ENCODE data around the gene TSPYL6. TPM values are rescaled to one million over a fixed set of nuclear protein-coding genes. Genes with fewer than 3 reads are reported as not detected.

The TSPYL6 gene
- total and polyA plus RNA-seq, 2 experiments from 2014 or later: not detected

DNA sequence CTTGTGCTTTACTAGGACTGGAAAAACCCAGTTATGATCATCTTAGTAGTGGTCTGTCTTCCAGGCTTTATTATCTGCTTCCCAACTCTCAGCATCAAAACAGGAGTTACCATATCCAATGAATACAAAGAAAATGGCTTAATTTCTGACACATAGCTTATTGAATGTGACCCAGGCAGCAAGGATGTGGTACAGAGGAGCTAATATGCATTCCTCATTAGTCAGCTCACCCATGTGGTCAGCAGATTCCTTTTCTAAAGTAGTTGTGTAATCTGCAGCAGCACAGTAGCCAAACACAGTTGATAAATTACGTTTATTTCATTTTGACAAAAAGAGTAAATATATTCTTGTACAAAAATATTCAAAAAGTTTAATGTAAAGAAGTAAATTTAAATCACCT lies 43.6 kb downstream of the TSPYL6 start:
- H3K9me2 ChIP-seq (ENCODE audit: insufficient read depth): no peaks in the 10 kb centered on the region; the same call in 1 of the 2 replicates
- no peak for DNase-seq (ENCODE audit: low spot score)
- no peak overlapping the region for H3K4me2 ChIP-seq
- H3K27me3 ChIP-seq (ENCODE audit: insufficient read depth): no peaks in the 10 kb centered on the region
- no peaks in the 10 kb centered on the region for H3K27me3 Mint-ChIP-seq (ENCODE audit: insufficient read depth, low read depth, poor library complexity)
- H3K79me2 ChIP-seq (replicated peaks; ENCODE audit: insufficient read depth): no peaks in the 10 kb centered on the region
- H3F3A ChIP-seq (replicated peaks; ENCODE audit: low read depth): no peaks in the 10 kb centered on the region
- no peak for ATAC-seq
- no peaks in the 10 kb centered on the region for H3K4me1 ChIP-seq (ENCODE audit: insufficient read depth)
- H3K4me1 Mint-ChIP-seq: no peaks in the 10 kb centered on the region
- no peak overlapping the region for H3K27ac Mint-ChIP-seq
- H3K36me3 ChIP-seq (ENCODE audit: insufficient read depth): no peaks in the 10 kb centered on the region
- peaks cover 17% of the 10 kb centered on the region; the same call in 2 of the 3 replicates for H3K9me3 Mint-ChIP-seq
- no peak overlapping the region for H2AFZ ChIP-seq
- no peaks in the 10 kb centered on the region for H4K20me1 ChIP-seq (replicated peaks; ENCODE audit: insufficient read depth)
- H3K27ac ChIP-seq (ENCODE audit: low read depth): no peak overlapping the region
- no peak overlapping the region for H3K4me3 Mint-ChIP-seq
- TF ChIP-seq POLR2AphosphoS5 (IDR thresholded peaks at IDR 0.05; ENCODE audit: low read depth): no peak
- H3K4me3 ChIP-seq: no peak overlapping the region
- no peaks in the 10 kb centered on the region for H3K36me3 Mint-ChIP-seq (ENCODE audit: low read depth)

DNA sequence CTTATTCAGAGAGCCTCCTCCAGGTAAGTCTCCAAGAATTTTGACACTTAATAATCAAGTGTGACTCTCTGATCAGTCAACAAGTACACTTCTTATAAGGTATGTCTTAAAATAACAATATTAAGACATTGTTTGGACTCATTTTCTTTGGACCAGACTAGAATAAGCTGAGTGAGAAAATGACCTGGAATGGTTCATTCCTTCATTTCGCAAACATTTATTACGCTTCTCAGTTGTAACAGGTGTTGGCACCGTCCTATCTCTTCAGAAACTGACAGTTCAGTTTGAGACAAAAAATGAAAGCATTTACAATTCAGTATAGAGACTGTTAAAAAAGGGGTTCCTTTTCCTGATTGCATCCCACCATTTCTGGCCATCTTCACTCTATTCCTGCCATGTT lies 46.6 kb downstream of the TSPYL6 start:
- Histone ChIP-seq H3K4me1 (ENCODE audit: insufficient read depth) (no peaks in the 10 kb centered on the region), H3K4me3 (no peak overlapping the region), H3F3A (replicated peaks; ENCODE audit: low read depth) (no peaks in the 10 kb centered on the region), H3K79me2 (replicated peaks; ENCODE audit: insufficient read depth) (no peaks in the 10 kb centered on the region), H3K4me2 (no peak overlapping the region), H3K27me3 (ENCODE audit: insufficient read depth) (no peaks in the 10 kb centered on the region), H3K27ac (ENCODE audit: low read depth) (no peak overlapping the region), H2AFZ (no peak overlapping the region), H3K36me3 (ENCODE audit: insufficient read depth) (no peaks in the 10 kb centered on the region), H4K20me1 (replicated peaks; ENCODE audit: insufficient read depth) (no peaks in the 10 kb centered on the region), H3K9me2 (ENCODE audit: insufficient read depth) (no peaks in the 10 kb centered on the region; the same call in 1 of the 2 replicates)
- ATAC-seq (no peak), DNase-seq (ENCODE audit: low spot score) (no peak)
- H3K27ac Mint-ChIP-seq: no peak overlapping the region
- H3K4me3 Mint-ChIP-seq: no peak overlapping the region
- no peaks in the 10 kb centered on the region for H3K4me1 Mint-ChIP-seq
- H3K27me3 Mint-ChIP-seq (ENCODE audit: insufficient read depth, low read depth, poor library complexity): no peaks in the 10 kb centered on the region
- no peaks in the 10 kb centered on the region for H3K36me3 Mint-ChIP-seq (ENCODE audit: low read depth)
- peaks cover 8% of the 10 kb centered on the region; the same call in 2 of the 3 replicates for H3K9me3 Mint-ChIP-seq
- TF ChIP-seq JUNB (IDR thresholded peaks at IDR 0.05; ENCODE audit: unreplicated experiment) (no peak), ZNF331 (CRISPR knock-in tag; IDR thresholded peaks at IDR 0.05; ENCODE audit: low read depth) (no peak), POLR2AphosphoS5 (IDR thresholded peaks at IDR 0.05; ENCODE audit: low read depth) (no peak), EZH2 (IDR thresholded peaks at IDR 0.05; ENCODE audit: low read depth, unreplicated experiment) (no peak), EZH2phosphoT487 (IDR thresholded peaks at IDR 0.05; ENCODE audit: unreplicated experiment) (no peak), ZNF114 (CRISPR knock-in tag; IDR thresholded peaks at IDR 0.05) (no peak), CREB1 (CRISPR knock-in tag; IDR thresholded peaks at IDR 0.05; ENCODE audit: low read depth) (no peak), NANOG (IDR thresholded peaks at IDR 0.05; ENCODE audit: borderline replicate concordance) (no peak), STAT1 (IDR thresholded peaks at IDR 0.05; ENCODE audit: unreplicated experiment) (no peak)
- TF ChIP-seq, protein P1, sequence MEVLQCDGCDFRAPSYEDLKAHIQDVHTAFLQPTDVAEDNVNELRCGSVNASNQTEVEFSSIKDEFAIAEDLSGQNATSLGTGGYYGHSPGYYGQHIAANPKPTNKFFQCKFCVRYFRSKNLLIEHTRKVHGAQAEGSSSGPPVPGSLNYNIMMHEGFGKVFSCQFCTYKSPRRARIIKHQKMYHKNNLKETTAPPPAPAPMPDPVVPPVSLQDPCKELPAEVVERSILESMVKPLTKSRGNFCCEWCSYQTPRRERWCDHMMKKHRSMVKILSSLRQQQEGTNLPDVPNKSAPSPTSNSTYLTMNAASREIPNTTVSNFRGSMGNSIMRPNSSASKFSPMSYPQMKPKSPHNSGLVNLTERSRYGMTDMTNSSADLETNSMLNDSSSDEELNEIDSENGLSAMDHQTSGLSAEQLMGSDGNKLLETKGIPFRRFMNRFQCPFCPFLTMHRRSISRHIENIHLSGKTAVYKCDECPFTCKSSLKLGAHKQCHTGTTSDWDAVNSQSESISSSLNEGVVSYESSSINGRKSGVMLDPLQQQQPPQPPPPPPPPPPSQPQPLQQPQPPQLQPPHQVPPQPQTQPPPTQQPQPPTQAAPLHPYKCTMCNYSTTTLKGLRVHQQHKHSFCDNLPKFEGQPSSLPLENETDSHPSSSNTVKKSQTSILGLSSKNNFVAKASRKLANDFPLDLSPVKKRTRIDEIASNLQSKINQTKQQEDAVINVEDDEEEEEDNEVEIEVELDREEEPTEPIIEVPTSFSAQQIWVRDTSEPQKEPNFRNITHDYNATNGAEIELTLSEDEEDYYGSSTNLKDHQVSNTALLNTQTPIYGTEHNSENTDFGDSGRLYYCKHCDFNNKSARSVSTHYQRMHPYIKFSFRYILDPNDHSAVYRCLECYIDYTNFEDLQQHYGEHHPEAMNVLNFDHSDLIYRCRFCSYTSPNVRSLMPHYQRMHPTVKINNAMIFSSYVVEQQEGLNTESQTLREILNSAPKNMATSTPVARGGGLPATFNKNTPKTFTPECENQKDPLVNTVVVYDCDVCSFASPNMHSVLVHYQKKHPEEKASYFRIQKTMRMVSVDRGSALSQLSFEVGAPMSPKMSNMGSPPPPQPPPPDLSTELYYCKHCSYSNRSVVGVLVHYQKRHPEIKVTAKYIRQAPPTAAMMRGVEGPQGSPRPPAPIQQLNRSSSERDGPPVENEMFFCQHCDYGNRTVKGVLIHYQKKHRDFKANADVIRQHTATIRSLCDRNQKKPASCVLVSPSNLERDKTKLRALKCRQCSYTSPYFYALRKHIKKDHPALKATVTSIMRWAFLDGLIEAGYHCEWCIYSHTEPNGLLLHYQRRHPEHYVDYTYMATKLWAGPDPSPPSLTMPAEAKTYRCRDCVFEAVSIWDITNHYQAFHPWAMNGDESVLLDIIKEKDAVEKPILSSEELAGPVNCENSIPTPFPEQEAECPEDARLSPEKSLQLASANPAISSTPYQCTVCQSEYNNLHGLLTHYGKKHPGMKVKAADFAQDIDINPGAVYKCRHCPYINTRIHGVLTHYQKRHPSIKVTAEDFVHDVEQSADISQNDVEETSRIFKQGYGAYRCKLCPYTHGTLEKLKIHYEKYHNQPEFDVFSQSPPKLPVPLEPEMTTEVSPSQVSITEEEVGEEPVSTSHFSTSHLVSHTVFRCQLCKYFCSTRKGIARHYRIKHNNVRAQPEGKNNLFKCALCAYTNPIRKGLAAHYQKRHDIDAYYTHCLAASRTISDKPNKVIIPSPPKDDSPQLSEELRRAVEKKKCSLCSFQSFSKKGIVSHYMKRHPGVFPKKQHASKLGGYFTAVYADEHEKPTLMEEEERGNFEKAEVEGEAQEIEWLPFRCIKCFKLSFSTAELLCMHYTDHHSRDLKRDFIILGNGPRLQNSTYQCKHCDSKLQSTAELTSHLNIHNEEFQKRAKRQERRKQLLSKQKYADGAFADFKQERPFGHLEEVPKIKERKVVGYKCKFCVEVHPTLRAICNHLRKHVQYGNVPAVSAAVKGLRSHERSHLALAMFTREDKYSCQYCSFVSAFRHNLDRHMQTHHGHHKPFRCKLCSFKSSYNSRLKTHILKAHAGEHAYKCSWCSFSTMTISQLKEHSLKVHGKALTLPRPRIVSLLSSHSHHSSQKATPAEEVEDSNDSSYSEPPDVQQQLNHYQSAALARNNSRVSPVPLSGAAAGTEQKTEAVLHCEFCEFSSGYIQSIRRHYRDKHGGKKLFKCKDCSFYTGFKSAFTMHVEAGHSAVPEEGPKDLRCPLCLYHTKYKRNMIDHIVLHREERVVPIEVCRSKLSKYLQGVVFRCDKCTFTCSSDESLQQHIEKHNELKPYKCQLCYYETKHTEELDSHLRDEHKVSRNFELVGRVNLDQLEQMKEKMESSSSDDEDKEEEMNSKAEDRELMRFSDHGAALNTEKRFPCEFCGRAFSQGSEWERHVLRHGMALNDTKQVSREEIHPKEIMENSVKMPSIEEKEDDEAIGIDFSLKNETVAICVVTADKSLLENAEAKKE (CRISPR knock-in tag; IDR thresholded peaks at IDR 0.05): no peak
- TF ChIP-seq, protein P2, sequence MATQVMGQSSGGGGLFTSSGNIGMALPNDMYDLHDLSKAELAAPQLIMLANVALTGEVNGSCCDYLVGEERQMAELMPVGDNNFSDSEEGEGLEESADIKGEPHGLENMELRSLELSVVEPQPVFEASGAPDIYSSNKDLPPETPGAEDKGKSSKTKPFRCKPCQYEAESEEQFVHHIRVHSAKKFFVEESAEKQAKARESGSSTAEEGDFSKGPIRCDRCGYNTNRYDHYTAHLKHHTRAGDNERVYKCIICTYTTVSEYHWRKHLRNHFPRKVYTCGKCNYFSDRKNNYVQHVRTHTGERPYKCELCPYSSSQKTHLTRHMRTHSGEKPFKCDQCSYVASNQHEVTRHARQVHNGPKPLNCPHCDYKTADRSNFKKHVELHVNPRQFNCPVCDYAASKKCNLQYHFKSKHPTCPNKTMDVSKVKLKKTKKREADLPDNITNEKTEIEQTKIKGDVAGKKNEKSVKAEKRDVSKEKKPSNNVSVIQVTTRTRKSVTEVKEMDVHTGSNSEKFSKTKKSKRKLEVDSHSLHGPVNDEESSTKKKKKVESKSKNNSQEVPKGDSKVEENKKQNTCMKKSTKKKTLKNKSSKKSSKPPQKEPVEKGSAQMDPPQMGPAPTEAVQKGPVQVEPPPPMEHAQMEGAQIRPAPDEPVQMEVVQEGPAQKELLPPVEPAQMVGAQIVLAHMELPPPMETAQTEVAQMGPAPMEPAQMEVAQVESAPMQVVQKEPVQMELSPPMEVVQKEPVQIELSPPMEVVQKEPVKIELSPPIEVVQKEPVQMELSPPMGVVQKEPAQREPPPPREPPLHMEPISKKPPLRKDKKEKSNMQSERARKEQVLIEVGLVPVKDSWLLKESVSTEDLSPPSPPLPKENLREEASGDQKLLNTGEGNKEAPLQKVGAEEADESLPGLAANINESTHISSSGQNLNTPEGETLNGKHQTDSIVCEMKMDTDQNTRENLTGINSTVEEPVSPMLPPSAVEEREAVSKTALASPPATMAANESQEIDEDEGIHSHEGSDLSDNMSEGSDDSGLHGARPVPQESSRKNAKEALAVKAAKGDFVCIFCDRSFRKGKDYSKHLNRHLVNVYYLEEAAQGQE (IDR thresholded peaks at IDR 0.05; ENCODE audit: unreplicated experiment): no peak
- TF ChIP-seq, protein P3, sequence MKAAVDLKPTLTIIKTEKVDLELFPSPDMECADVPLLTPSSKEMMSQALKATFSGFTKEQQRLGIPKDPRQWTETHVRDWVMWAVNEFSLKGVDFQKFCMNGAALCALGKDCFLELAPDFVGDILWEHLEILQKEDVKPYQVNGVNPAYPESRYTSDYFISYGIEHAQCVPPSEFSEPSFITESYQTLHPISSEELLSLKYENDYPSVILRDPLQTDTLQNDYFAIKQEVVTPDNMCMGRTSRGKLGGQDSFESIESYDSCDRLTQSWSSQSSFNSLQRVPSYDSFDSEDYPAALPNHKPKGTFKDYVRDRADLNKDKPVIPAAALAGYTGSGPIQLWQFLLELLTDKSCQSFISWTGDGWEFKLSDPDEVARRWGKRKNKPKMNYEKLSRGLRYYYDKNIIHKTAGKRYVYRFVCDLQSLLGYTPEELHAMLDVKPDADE (IDR thresholded peaks at IDR 0.05): no peak
